ENCODE data around the gene CPZ. TPM values are rescaled to one million over a fixed set of nuclear protein-coding genes. Genes with fewer than 3 reads are reported as not detected.

The CPZ gene
- total RNA-seq, 1 experiment from 2014 or later: 9.1 TPM

- peaks cover 8% of the 10 kb centered on the region; the same call in 1 of the 2 replicates for H3F3A ChIP-seq (ENCODE audit: insufficient read depth, low read depth)
- TF ChIP-seq EZH2 (IDR thresholded peaks at IDR 0.05; ENCODE audit: low read depth): no peak
- TF ChIP-seq CTCF (conservative IDR thresholded peaks at IDR 0.05): no peak
- no peak overlapping the region for H3K27ac ChIP-seq
- H3K9me2 ChIP-seq (ENCODE audit: insufficient read depth): no peaks in the 10 kb centered on the region
- H4K20me1 ChIP-seq (ENCODE audit: insufficient read depth): no peaks in the 10 kb centered on the region
- H3K27me3 ChIP-seq (ENCODE audit: insufficient read depth, low read depth): no peaks in the 10 kb centered on the region
- no peak overlapping the region for H3K4me3 ChIP-seq
- H2AFZ ChIP-seq: no peak overlapping the region
- H3K79me2 ChIP-seq (ENCODE audit: low read depth): no peaks in the 10 kb centered on the region
- H3K9me3 ChIP-seq (ENCODE audit: insufficient read depth, low read depth): no peaks in the 10 kb centered on the region
- H3K36me3 ChIP-seq (ENCODE audit: low read depth): no peaks in the 10 kb centered on the region
- DNase-seq: no peak
- H3K4me2 ChIP-seq: no peak overlapping the region
- CTCF ChIA-PET: no interaction called here
- H3K4me1 ChIP-seq (replicated peaks; ENCODE audit: insufficient read depth): peaks cover 16% of the 10 kb centered on the region; the same call in 1 of the 2 replicates
- no TSS peak for BruUV-seq (replicated peaks)
- POLR2A ChIA-PET (ENCODE audit: unreplicated experiment): no interaction called here
- intact Hi-C loops (cut with micrococcal nuclease; ENCODE audit: unreplicated experiment): loop anchor here (10.0 kb wide), 1 partner anchor 353 kb away; no protein-coding TSS in a partner anchor
Observed at GRCh38 chr4:8597319-8597718, 4.8 kb downstream of the CPZ start.

DNA sequence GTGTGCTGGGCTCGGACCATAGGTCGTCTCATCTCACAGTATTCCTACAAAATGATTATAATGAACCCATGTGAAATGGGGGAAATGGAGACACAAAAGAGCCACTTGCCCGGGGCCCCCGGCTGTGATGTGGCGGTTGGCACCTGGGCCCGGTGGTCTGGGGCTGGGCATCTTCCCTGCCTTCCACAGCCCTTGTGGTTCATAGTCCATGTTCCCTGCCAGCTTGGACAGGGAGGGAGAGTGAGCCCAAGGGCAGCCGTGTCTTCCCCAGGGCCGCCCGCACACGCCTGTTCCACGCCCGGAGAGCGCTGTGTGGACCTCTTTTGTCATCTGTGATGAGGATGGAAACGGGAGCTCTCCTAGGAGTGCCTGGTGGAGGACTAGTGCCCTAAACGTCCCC lies 5.2 kb downstream of the CPZ start:
- H3K4me1 ChIP-seq (replicated peaks; ENCODE audit: insufficient read depth): peaks cover 16% of the 10 kb centered on the region; the same call in 1 of the 2 replicates
- ChIA-PET CTCF (no interaction called here), POLR2A (ENCODE audit: unreplicated experiment) (no interaction called here)
- no peaks in the 10 kb centered on the region for H3K9me3 ChIP-seq (ENCODE audit: insufficient read depth, low read depth)
- no peaks in the 10 kb centered on the region for H4K20me1 ChIP-seq (ENCODE audit: insufficient read depth)
- intact Hi-C loops (cut with micrococcal nuclease; ENCODE audit: unreplicated experiment): loop anchor here (10.0 kb wide), 1 partner anchor 353 kb away; no protein-coding TSS in a partner anchor
- peaks cover 8% of the 10 kb centered on the region; the same call in 1 of the 2 replicates for H3F3A ChIP-seq (ENCODE audit: insufficient read depth, low read depth)
- no peaks in the 10 kb centered on the region for H3K79me2 ChIP-seq (ENCODE audit: low read depth)
- DNase-seq: no peak
- TF ChIP-seq EZH2 (IDR thresholded peaks at IDR 0.05; ENCODE audit: low read depth): no peak
- no peak for TF ChIP-seq CTCF (conservative IDR thresholded peaks at IDR 0.05)
- BruUV-seq (replicated peaks): no TSS peak
- no peaks in the 10 kb centered on the region for H3K9me2 ChIP-seq (ENCODE audit: insufficient read depth)
- H3K4me2 ChIP-seq: no peak overlapping the region
- no peaks in the 10 kb centered on the region for H3K36me3 ChIP-seq (ENCODE audit: low read depth)
- H2AFZ ChIP-seq: no peak overlapping the region
- H3K4me3 ChIP-seq: no peak overlapping the region
- H3K27me3 ChIP-seq (ENCODE audit: insufficient read depth, low read depth): no peaks in the 10 kb centered on the region
- H3K27ac ChIP-seq: no peak overlapping the region

DNA sequence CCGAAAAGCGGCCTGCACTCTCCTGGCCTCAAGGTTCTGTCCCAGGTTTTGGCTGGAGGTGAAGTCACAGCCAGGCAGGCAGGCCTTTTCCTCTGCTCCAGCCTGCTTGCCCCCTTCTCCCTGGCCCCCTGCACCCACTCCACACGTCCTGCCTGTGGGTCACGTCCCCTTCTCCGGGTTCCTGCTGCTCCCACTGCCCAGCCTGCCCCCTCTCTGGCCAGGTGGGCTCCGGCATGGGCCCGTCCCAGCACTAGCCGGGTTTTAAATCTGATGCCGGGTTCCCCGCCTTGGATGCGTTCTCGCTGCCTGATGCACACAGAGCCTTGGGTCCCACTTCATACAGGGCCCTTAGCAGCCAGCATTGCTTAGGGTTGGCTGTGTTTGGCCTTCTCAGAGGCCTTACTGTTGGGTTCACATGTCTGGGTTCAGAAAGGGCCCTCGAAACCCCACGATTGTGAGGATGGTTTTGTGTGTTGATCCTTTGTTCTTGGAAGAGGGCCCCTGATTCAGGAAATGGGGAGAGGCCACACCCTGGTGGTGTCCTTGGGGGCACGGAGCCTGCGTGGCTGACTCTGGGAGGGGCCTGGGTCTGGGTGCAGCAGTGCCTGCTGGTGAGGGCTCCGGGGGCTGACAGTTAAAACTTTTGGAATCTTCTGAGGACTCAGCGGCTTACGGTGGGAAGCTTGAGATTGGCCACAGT lies 6.0 kb downstream of the CPZ start:
- Histone ChIP-seq H3F3A (ENCODE audit: insufficient read depth, low read depth) (peaks cover 8% of the 10 kb centered on the region; the same call in 1 of the 2 replicates), H3K9me3 (ENCODE audit: insufficient read depth, low read depth) (no peaks in the 10 kb centered on the region), H3K4me1 (replicated peaks; ENCODE audit: insufficient read depth) (peaks cover 16% of the 10 kb centered on the region; the same call in 1 of the 2 replicates), H2AFZ (no peak overlapping the region), H3K27me3 (ENCODE audit: insufficient read depth, low read depth) (no peaks in the 10 kb centered on the region), H3K4me2 (no peak overlapping the region), H3K4me3 (no peak overlapping the region), H3K9me2 (ENCODE audit: insufficient read depth) (no peaks in the 10 kb centered on the region), H3K79me2 (ENCODE audit: low read depth) (no peaks in the 10 kb centered on the region), H3K36me3 (ENCODE audit: low read depth) (no peaks in the 10 kb centered on the region), H3K27ac (no peak overlapping the region), H4K20me1 (ENCODE audit: insufficient read depth) (no peaks in the 10 kb centered on the region)
- no peak for DNase-seq
- ChIA-PET POLR2A (ENCODE audit: unreplicated experiment) (no interaction called here), CTCF (no interaction called here)
- TF ChIP-seq CTCF (conservative IDR thresholded peaks at IDR 0.05) (no peak), EZH2 (IDR thresholded peaks at IDR 0.05; ENCODE audit: low read depth) (no peak)
- no TSS peak for BruUV-seq (replicated peaks)
- intact Hi-C loops (cut with micrococcal nuclease; ENCODE audit: unreplicated experiment): loop anchor here (10.0 kb wide), 1 partner anchor 354 kb away; no protein-coding TSS in a partner anchor
